Amniotic stem cell (primary cell): ENCODE data around the gene SOX5.
"Not testable (repeated sequence)": the region's sequence is repeated elsewhere in the genome, so short reads cannot be mapped to it uniquely, and the experiment has no call there.

Experiments
- DNase-seq: peaks from one replicate; lab custom pipeline; 2025; lab: John Stamatoyannopoulos, UW

SOX5 gene

GRCh38 chr12:23540572-23540971 lies 408.9 kb downstream of the SOX5 start:
- no peak for DNase-seq

- no peak for DNase-seq
Observed at GRCh38 chr12:23536293-23536692, 413.2 kb downstream of the SOX5 start.

- DNase-seq, result no peak
Observed at GRCh38 chr12:23535441-23535840, 414.0 kb downstream of the SOX5 start.

- DNase-seq, result no peak
Observed at GRCh38 chr12:23534196-23534595, 415.3 kb downstream of the SOX5 start.

GRCh38 chr12:23533699-23534098 lies 415.8 kb downstream of the SOX5 start:
- no peak for DNase-seq

- DNase-seq, result no peak
Observed at GRCh38 chr12:23533265-23533664, 416.2 kb downstream of the SOX5 start.

GRCh38 chr12:23528316-23528715 lies 421.2 kb downstream of the SOX5 start:
- no peak for DNase-seq

GRCh38 chr12:23525450-23526072 lies 423.9 kb downstream of the SOX5 start:
- DNase-seq, result no peak

- no peak for DNase-seq
Observed at GRCh38 chr12:23523339-23523738, 426.1 kb downstream of the SOX5 start.

- not testable (repeated sequence) for DNase-seq
Observed at GRCh38 chr12:23519444-23519843, 430.0 kb downstream of the SOX5 start.

- not testable (repeated sequence) for DNase-seq
Observed at GRCh38 chr12:23515785-23516184, 433.7 kb downstream of the SOX5 start.

GRCh38 chr12:23510484-23510883 lies 439.0 kb downstream of the SOX5 start:
- DNase-seq, result no peak

GRCh38 chr12:23509832-23510231 lies 439.6 kb downstream of the SOX5 start:
- DNase-seq, result not testable (repeated sequence)

GRCh38 chr12:23507785-23508184 lies 441.7 kb downstream of the SOX5 start:
- not testable (repeated sequence) for DNase-seq

- DNase-seq, result not testable (repeated sequence)
Observed at GRCh38 chr12:23505736-23506135, 443.7 kb downstream of the SOX5 start.

- no peak for DNase-seq
Observed at GRCh38 chr12:23504641-23505399, 444.6 kb downstream of the SOX5 start.

GRCh38 chr12:23504043-23504442 lies 445.4 kb downstream of the SOX5 start:
- DNase-seq, result no peak

GRCh38 chr12:23503544-23503943 lies 445.9 kb downstream of the SOX5 start:
- no peak for DNase-seq

- no peak for DNase-seq
Observed at GRCh38 chr12:23502259-23502658, 447.2 kb downstream of the SOX5 start.

GRCh38 chr12:23495472-23495871 lies 454.0 kb downstream of the SOX5 start:
- no peak for DNase-seq

- no peak for DNase-seq
Observed at GRCh38 chr12:23493672-23494071, 455.8 kb downstream of the SOX5 start.

GRCh38 chr12:23491029-23491428 lies 458.4 kb downstream of the SOX5 start:
- DNase-seq, result not testable (repeated sequence)

- no peak for DNase-seq
Observed at GRCh38 chr12:23488130-23488529, 461.3 kb downstream of the SOX5 start.

GRCh38 chr12:23484238-23484637 lies 465.2 kb downstream of the SOX5 start:
- DNase-seq, result no peak
